Panc1 (cell line): ENCODE results near the gene LRRC8B. TPM values are rescaled to one million over a fixed set of nuclear protein-coding genes. Genes with fewer than 3 reads are reported as not detected.

Experiments
- ATAC-seq: fragments of 200-7000 bp; cut with Tn5 transposase; 2 replicates; pipeline ENCODE4 v1.9.1; 2020; ENCODE audit warnings: mild to moderate bottlenecking, moderate library complexity
- BruUV-seq: library from RNA; stranded (reverse); fragments of 400-500 nt; replicated peaks from 2 replicates; lab custom pipeline; 2021; lab: Mats Ljungman, UMichigan
- CTCF ChIA-PET: fragments of 300-600 bp; sonication (Branson Sonifier 250); formaldehyde crosslinking; loops from one replicate; lab custom pipeline; 2022; ENCODE audit warnings: antibody characterized with exemption; lab: Charles Lee
- POLR2A ChIA-PET: fragments of 300-600 bp; sonication (Branson Sonifier 250); formaldehyde crosslinking; loops from one replicate; lab custom pipeline; 2022; ENCODE audit warnings: antibody characterized with exemption; lab: Charles Lee
- DNase-seq: peaks from one replicate; pipeline ENCODE4 v3.0.0-alpha.2; 2010; ENCODE audit warnings: low read depth, low spot score
- H3K27ac ChIP-seq: 2 replicates; pipeline ENCODE4 v1.5.1; 2011; ENCODE audit warnings: mild to moderate bottlenecking, low read length, inconsistent platforms
- H3K27me3 ChIP-seq: fragments of 200-500 bp; sonication (Bioruptor generic); 2 replicates; pipeline ENCODE4 v1.6.0; 2014; ENCODE audit warnings: low read length, inconsistent platforms; ENCODE audit not compliant: control insufficient read depth, insufficient read depth
- H3K36me3 ChIP-seq: fragments of 200-500 bp; sonication (Bioruptor generic); 2 replicates; pipeline ENCODE4 v1.5.1; 2014; ENCODE audit warnings: inconsistent platforms, mild to moderate bottlenecking, low read length, moderate library complexity; ENCODE audit not compliant: control insufficient read depth, insufficient read depth
- H3K4me1 ChIP-seq: 2 replicates; pipeline ENCODE4 v1.5.1; 2011; ENCODE audit warnings: inconsistent platforms, mild to moderate bottlenecking, low read length, moderate library complexity; ENCODE audit not compliant: control insufficient read depth, insufficient read depth
- H3K4me3 ChIP-seq, 2 experiments: 2 replicates each; pipeline ENCODE4 v1.5.1; 2011 to 2012; ENCODE audit warnings: low read depth in 2 of 2, low read length in 2 of 2, mild to moderate bottlenecking in 2 of 2, inconsistent platforms in 1 of 2, moderate library complexity in 1 of 2
- H3K9me3 ChIP-seq: fragments of 200-500 bp; sonication (Bioruptor generic); 2 replicates; pipeline ENCODE4 v1.5.1; 2014; ENCODE audit warnings: low read depth, mild to moderate bottlenecking, inconsistent platforms, low read length, moderate library complexity; ENCODE audit not compliant: control insufficient read depth, insufficient read depth
- POLR2AphosphoS5 ChIP-seq: IDR thresholded peaks from 2 replicates; pipeline ENCODE4 v1.6.1; 2012; ENCODE audit warnings: mild to moderate bottlenecking, low read depth, low read length, moderate library complexity
- SIN3A ChIP-seq: IDR thresholded peaks from 2 replicates; pipeline ENCODE4 v1.6.1; 2012; ENCODE audit warnings: low read depth, mild to moderate bottlenecking, low read length, moderate library complexity, borderline replicate concordance; ENCODE audit not compliant: insufficient read depth
- TCF7L2 ChIP-seq: IDR thresholded peaks from 2 replicates; pipeline ENCODE4 v1.6.1; 2011; ENCODE audit warnings: mild to moderate bottlenecking, low read depth, low read length, inconsistent platforms
- in situ Hi-C: cut with HindIII; loops from 2 replicates; pipeline ENCODE4 v1.10.0; 2016; ENCODE audit warnings: low sequenced_read_pairs, low pct_unique_long_range_greater_than_20kb
- intact Hi-C: fragments of 100-400 bp; cut with micrococcal nuclease; formaldehyde crosslinking; loops from one replicate; pipeline ENCODE4 v1.10.0; 2022; ENCODE audit not compliant: unreplicated experiment
- total RNA-seq: library from RNA; stranded (reverse); gene quantifications from one replicate; pipeline ENCODE4 v1.2.1, GENCODE V29; 2021; ENCODE audit not compliant: unreplicated experiment
- TF ChIP-seq, protein P1 (sequence below), 2 experiments: IDR thresholded peaks; 2 replicates each; pipeline ENCODE4 v1.6.1; 2011 to 2012; ENCODE audit warnings: low read depth in 2 of 2, control low read depth in 1 of 2, low read length in 1 of 2, mild to moderate bottlenecking in 1 of 2, moderate library complexity in 1 of 2; ENCODE audit not compliant: insufficient read depth in 1 of 2
- TF ChIP-seq, protein P2 (sequence below): fragments of 450-650 bp; IDR thresholded peaks from 2 replicates; pipeline ENCODE4 v1.5.1; 2017; ENCODE audit warnings: mild to moderate bottlenecking

The LRRC8B gene
- total RNA-seq, 1 experiment from 2014 or later = 27.3 TPM

DNA sequence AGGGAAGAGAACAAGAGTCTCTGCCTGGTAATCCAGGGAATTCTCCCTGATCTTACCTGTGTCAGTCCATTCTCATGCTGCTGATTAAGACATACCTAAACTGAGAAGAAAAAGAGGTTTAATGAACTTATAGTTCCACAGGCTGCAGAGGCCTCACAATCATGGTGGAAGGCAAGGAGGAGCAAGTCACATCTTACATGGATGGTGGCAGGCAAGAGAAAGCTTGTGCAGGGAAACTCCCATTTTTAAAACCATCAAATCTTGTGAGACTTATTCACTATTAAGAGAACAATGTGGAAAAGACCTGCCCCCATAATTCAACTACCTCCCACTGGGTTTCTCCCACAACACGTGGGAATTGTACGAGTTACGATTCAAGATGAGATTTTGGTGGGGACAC, 34.2 kb upstream of the LRRC8B start:
- in situ Hi-C loops = no loop called here
- Histone ChIP-seq H3K27ac (no peak overlapping the region), H3K4me1 (no peaks in the 10 kb centered on the region), H3K27me3 (peaks cover 5% of the 10 kb centered on the region; the same call in 1 of the 2 replicates), H3K4me3 (no peak overlapping the region), H3K9me3 (no peaks in the 10 kb centered on the region), H3K36me3 (no peaks in the 10 kb centered on the region)
- ATAC-seq (no peak), DNase-seq (no peak)
- intact Hi-C loops = no loop called here
- no TSS peak for BruUV-seq
- CTCF ChIA-PET = no interaction called here
- TF ChIP-seq POLR2AphosphoS5 (no peak), TCF7L2 (no peak), SIN3A (no peak)
- TF ChIP-seq, protein P1, sequence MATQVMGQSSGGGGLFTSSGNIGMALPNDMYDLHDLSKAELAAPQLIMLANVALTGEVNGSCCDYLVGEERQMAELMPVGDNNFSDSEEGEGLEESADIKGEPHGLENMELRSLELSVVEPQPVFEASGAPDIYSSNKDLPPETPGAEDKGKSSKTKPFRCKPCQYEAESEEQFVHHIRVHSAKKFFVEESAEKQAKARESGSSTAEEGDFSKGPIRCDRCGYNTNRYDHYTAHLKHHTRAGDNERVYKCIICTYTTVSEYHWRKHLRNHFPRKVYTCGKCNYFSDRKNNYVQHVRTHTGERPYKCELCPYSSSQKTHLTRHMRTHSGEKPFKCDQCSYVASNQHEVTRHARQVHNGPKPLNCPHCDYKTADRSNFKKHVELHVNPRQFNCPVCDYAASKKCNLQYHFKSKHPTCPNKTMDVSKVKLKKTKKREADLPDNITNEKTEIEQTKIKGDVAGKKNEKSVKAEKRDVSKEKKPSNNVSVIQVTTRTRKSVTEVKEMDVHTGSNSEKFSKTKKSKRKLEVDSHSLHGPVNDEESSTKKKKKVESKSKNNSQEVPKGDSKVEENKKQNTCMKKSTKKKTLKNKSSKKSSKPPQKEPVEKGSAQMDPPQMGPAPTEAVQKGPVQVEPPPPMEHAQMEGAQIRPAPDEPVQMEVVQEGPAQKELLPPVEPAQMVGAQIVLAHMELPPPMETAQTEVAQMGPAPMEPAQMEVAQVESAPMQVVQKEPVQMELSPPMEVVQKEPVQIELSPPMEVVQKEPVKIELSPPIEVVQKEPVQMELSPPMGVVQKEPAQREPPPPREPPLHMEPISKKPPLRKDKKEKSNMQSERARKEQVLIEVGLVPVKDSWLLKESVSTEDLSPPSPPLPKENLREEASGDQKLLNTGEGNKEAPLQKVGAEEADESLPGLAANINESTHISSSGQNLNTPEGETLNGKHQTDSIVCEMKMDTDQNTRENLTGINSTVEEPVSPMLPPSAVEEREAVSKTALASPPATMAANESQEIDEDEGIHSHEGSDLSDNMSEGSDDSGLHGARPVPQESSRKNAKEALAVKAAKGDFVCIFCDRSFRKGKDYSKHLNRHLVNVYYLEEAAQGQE (IDR thresholded peaks at IDR 0.05; ENCODE audit: insufficient read depth in 1 of 2, low read depth in 2 of 2, low read length in 1 of 2) = no peak
- TF ChIP-seq, protein P2, sequence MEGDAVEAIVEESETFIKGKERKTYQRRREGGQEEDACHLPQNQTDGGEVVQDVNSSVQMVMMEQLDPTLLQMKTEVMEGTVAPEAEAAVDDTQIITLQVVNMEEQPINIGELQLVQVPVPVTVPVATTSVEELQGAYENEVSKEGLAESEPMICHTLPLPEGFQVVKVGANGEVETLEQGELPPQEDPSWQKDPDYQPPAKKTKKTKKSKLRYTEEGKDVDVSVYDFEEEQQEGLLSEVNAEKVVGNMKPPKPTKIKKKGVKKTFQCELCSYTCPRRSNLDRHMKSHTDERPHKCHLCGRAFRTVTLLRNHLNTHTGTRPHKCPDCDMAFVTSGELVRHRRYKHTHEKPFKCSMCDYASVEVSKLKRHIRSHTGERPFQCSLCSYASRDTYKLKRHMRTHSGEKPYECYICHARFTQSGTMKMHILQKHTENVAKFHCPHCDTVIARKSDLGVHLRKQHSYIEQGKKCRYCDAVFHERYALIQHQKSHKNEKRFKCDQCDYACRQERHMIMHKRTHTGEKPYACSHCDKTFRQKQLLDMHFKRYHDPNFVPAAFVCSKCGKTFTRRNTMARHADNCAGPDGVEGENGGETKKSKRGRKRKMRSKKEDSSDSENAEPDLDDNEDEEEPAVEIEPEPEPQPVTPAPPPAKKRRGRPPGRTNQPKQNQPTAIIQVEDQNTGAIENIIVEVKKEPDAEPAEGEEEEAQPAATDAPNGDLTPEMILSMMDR = no peak
- POLR2A ChIA-PET = no interaction called here

- Histone ChIP-seq H3K4me1 (no peaks in the 10 kb centered on the region), H3K27ac (no peak overlapping the region), H3K9me3 (no peaks in the 10 kb centered on the region), H3K36me3 (no peaks in the 10 kb centered on the region), H3K4me3 (no peak overlapping the region), H3K27me3 (peaks cover 18% of the 10 kb centered on the region; the same call in 1 of the 2 replicates)
- BruUV-seq = no TSS peak
- ChIA-PET POLR2A (no interaction called here), CTCF (no interaction called here)
- intact Hi-C loops = no loop called here
- in situ Hi-C loops = no loop called here
- ATAC-seq (no peak), DNase-seq (no peak)
- no peak for TF ChIP-seq SIN3A
- TF ChIP-seq, protein P2 = no peak
- TF ChIP-seq, protein P1 (IDR thresholded peaks at IDR 0.05; ENCODE audit: insufficient read depth in 1 of 2, low read depth in 2 of 2, low read length in 1 of 2) = no peak
- no peak for TF ChIP-seq TCF7L2
- TF ChIP-seq POLR2AphosphoS5 = no peak
These were observed 25.3 kb upstream of the LRRC8B start for GRCh38 chr1:89499320-89499719.
